Mesenteric fat pad (tissue), 1 donor: ENCODE measurements around the gene TSHZ2. TPM values are rescaled to one million over a fixed set of nuclear protein-coding genes. Genes with fewer than 3 reads are reported as not detected.
"Not testable (repeated sequence)": the region's sequence is repeated elsewhere in the genome, so short reads cannot be mapped to it uniquely, and the experiment has no call there.

Source experiments
- DNase-seq: peaks from one replicate; pipeline ENCODE4 v3.0.0-alpha.2; 2020; ENCODE audit warnings: low spot score
- total RNA-seq: library from RNA; stranded (reverse); fragmentation: NEBNext Ultra II Directional; extraction: Animal tissue kit (Norgen Biotek cat#: 25700); gene quantifications from one replicate; pipeline ENCODE4 v1.2.1, GENCODE V29; 2021
- donor health status: DM: yes; HTN: yes; CAD: no.

Gene TSHZ2
- total RNA-seq, 1 donor from 2014 or later: 60.5 TPM

GRCh38 chr20:53080969-53081871, 109.1 kb downstream of the TSHZ2 start:
- DNase-seq: no peak

GRCh38 chr20:53081916-53082863, 110.0 kb downstream of the TSHZ2 start:
- DNase-seq: no peak

GRCh38 chr20:53083411-53083810, 111.3 kb downstream of the TSHZ2 start:
- no peak for DNase-seq

GRCh38 chr20:53084408-53084997, 112.3 kb downstream of the TSHZ2 start:
- no peak for DNase-seq

GRCh38 chr20:53085720-53086119, 113.6 kb downstream of the TSHZ2 start:
- no peak for DNase-seq

- DNase-seq: no peak
Measured at GRCh38 chr20:53087037-53087777, 115.0 kb downstream of the TSHZ2 start.

GRCh38 chr20:53088786-53089185, 116.6 kb downstream of the TSHZ2 start:
- no peak for DNase-seq

- DNase-seq: not testable (repeated sequence)
Measured at GRCh38 chr20:53089851-53090250, 117.7 kb downstream of the TSHZ2 start.

- DNase-seq: no peak
Measured at GRCh38 chr20:53091789-53092188, 119.6 kb downstream of the TSHZ2 start.

GRCh38 chr20:53092772-53093300, 120.7 kb downstream of the TSHZ2 start:
- no peak for DNase-seq

GRCh38 chr20:53097371-53097770, 125.2 kb downstream of the TSHZ2 start:
- no peak for DNase-seq

GRCh38 chr20:53097791-53098190, 125.6 kb downstream of the TSHZ2 start:
- no peak for DNase-seq

- no peak for DNase-seq
Measured at GRCh38 chr20:53098621-53099020, 126.5 kb downstream of the TSHZ2 start.

GRCh38 chr20:53099856-53100255, 127.7 kb downstream of the TSHZ2 start:
- DNase-seq: no peak

- no peak for DNase-seq
Measured at GRCh38 chr20:53100476-53100911, 128.3 kb downstream of the TSHZ2 start.

GRCh38 chr20:53101992-53102760, 130.0 kb downstream of the TSHZ2 start:
- DNase-seq: no peak

GRCh38 chr20:53103124-53103523, 131.0 kb downstream of the TSHZ2 start:
- no peak for DNase-seq

GRCh38 chr20:53104884-53105283, 132.7 kb downstream of the TSHZ2 start:
- no peak for DNase-seq

- no peak for DNase-seq
Measured at GRCh38 chr20:53116733-53117132, 144.6 kb downstream of the TSHZ2 start.

- no peak for DNase-seq
Measured at GRCh38 chr20:53122853-53123252, 150.7 kb downstream of the TSHZ2 start.
